ENCODE results near the gene ING5. TPM values are rescaled to one million over a fixed set of nuclear protein-coding genes. Genes with fewer than 3 reads are reported as not detected.
"Not testable (repeated sequence)": the region's sequence is repeated elsewhere in the genome, so short reads cannot be mapped to it uniquely, and the experiment has no call there.

Gene ING5
- total RNA-seq, 2 experiments from 2014 or later = 65.4 to 90.9 TPM

GRCh38 chr2:241732513-241733186 lies 30.8 kb downstream of the ING5 start:
- peak; percentile 67; the same call in 1 of the 2 replicates for TF ChIP-seq CTCF (conservative IDR thresholded peaks at IDR 0.05; ENCODE audit: low read length)
- DNase-seq (ENCODE audit: low spot score) = peak; percentile 80
- H3K9me3 ChIP-seq (ENCODE audit: low read length); H3K36me3 ChIP-seq (ENCODE audit: insufficient read depth, low read length); intact Hi-C loops (cut with micrococcal nuclease; ENCODE audit: unreplicated experiment); H3K79me2 ChIP-seq (ENCODE audit: insufficient read depth, low read depth, low read length); H3K9me2 ChIP-seq (ENCODE audit: insufficient read depth, low read length); BruUV-seq (replicated peaks); H4K20me1 ChIP-seq (ENCODE audit: insufficient read depth, low read length): not testable (repeated sequence)
- ChIA-PET POLR2A (interaction anchor here (0.6 to 2.7 kb wide), 4 partner anchors 20 to 46 kb away, joined by 3 to 7 read pairs (median 4); partner anchors contain the start of genes DTYMK and ING5), CTCF (ENCODE audit: unreplicated experiment) (interaction anchor here (1.4 kb wide), 1 partner anchor 30 kb away, joined by 3 read pairs; no protein-coding TSS in a partner anchor)
- Histone ChIP-seq H3K4me2 (ENCODE audit: low read length) (peak overlapping the region; percentile 60), H3K27ac (ENCODE audit: low read depth, low read length, poor library complexity, severe bottlenecking) (peak overlapping the region; percentile 42), H3K4me1 (ENCODE audit: insufficient read depth, low read length, poor library complexity, severe bottlenecking) (peaks cover 22% of the 10 kb centered on the region), H3K4me3 (ENCODE audit: low read depth, low read length, poor library complexity, severe bottlenecking) (peak overlapping the region; percentile 47), H2AFZ (ENCODE audit: low read length) (peak overlapping the region; percentile 67; the same call in 1 of the 2 replicates)

- H3K9me2 ChIP-seq (ENCODE audit: insufficient read depth, low read length) = no peaks in the 10 kb centered on the region
- POLR2A ChIA-PET = interaction anchor here (0.6 to 2.7 kb wide), 7 partner anchors 21 to 76 kb away, joined by 3 to 7 read pairs (median 4); partner anchors contain the start of genes DTYMK and ING5
- peak overlapping the region; percentile 78; the same call in 1 of the 2 replicates for H2AFZ ChIP-seq (ENCODE audit: low read length)
- TF ChIP-seq CTCF (conservative IDR thresholded peaks at IDR 0.05; ENCODE audit: low read length) (no peak), EZH2phosphoT487 (IDR thresholded peaks at IDR 0.05; ENCODE audit: borderline replicate concordance, low read depth, low read length) (no peak)
- peak overlapping the region; percentile 84 for H3K4me2 ChIP-seq (ENCODE audit: low read length)
- no peaks in the 10 kb centered on the region for H3K36me3 ChIP-seq (ENCODE audit: insufficient read depth, low read length)
- peaks cover 22% of the 10 kb centered on the region for H3K4me1 ChIP-seq (ENCODE audit: insufficient read depth, low read length, poor library complexity, severe bottlenecking)
- peak overlapping the region; percentile 81 for H3K4me3 ChIP-seq (ENCODE audit: low read depth, low read length, poor library complexity, severe bottlenecking)
- CTCF ChIA-PET (ENCODE audit: unreplicated experiment) = interaction anchor here (1.4 kb wide), 1 partner anchor 31 kb away, joined by 3 read pairs; no protein-coding TSS in a partner anchor
- BruUV-seq (replicated peaks) = no TSS peak
- no peak overlapping the region for H3K27ac ChIP-seq (ENCODE audit: low read depth, low read length, poor library complexity, severe bottlenecking)
- no peaks in the 10 kb centered on the region for H3K9me3 ChIP-seq (ENCODE audit: low read length)
- no peaks in the 10 kb centered on the region for H4K20me1 ChIP-seq (ENCODE audit: insufficient read depth, low read length)
- no peak for DNase-seq (ENCODE audit: low spot score)
- intact Hi-C loops (cut with micrococcal nuclease; ENCODE audit: unreplicated experiment) = loop anchor here (1.0 to 2.0 kb wide), 3 partner anchors 31 to 68 kb away; partner anchors contain the start of genes DTYMK and ING5
- no peaks in the 10 kb centered on the region for H3K79me2 ChIP-seq (ENCODE audit: insufficient read depth, low read depth, low read length)
Observed at GRCh38 chr2:241733391-241734207, 31.8 kb downstream of the ING5 start.

Data from OCI-LY7 (cell line).